NCI-H82 treated with DMSO at 0.1 percent for 48 hours (cell line): ENCODE data around the gene MYCBPAP.

Experiments used
- DNase-seq: peaks from one replicate; lab custom pipeline; 2025; ENCODE audit not compliant: unreplicated experiment; lab: John Stamatoyannopoulos, UW

Gene MYCBPAP

DNA sequence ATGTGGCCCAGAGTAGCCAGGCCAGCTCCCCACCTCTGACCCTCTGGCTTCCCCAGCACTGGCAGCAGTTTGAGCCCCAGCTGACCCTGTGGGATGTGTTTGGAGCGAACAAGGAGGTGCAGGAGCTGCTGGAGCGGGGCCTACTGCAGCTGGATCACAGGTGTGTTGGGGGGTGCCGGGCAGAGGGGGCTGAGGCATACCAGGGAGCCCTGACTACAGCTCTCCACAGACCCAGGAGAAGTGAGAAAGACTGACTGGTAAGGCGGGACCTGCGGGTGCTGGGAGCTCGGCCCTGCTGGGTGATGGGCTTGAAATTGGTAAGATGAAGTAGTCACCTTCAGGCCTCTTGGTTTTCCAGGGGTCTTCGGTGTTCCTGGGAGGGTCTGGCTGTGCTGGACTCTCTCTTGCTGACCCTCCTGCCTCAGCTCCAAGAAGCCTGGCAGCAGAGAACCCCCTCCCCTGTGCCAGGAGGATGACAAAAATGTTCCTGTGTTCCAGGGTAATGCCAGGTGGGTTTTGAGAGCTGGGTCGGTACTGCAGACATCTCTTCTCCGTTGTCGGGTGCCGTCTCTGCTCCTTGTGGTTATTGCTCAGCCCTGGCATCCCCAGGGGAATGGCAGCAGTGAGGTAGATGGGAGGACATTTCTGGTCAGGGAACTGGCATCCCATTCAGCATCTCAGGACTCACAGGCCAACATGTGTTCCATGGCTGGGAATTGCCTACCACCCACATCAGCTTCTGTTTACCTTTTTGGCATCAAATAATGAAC, 23.7 kb upstream of the MYCBPAP start:
- DNase-seq = no peak

DNA sequence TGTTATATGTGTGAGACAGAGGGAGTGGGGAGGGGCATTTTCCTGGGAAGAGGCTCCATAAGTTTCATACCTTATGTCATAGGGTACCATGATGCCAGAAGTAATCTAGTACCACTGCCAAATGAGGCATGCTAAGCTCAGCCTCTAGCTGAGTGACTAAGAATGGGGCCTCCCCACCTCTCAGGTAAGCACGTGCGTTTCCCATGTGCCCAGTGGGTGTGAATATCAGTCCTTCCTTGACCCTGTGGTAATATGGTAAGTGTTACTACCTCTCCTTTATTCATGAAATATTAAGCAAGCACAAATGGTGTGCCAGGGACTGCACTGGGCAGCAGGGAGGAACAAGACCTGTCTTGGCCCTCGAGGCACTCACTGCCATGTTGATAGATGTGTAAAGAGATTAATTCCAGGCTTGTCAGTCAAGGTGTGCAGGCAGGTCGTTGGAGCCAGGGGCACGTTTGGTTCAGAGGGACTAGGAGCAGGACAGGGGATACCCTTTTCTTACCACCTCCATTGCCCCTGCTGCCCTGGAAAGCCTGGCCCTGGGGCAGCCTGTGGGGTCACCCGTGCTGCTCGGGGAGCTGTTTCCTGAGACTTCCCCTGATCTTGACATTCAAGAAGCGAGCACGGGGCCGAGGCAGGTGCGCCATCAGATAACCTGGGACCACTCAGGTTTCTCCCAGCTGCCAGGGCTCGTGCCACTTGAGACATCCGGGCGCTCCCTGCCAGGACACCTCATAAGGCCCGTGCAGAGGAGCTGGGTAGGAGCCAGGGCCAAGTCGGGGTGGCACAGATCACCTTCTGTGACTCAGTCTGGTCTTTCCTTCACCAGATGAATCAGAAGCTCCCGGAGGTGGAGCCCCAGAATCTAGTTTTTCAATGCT, 20.8 kb upstream of the MYCBPAP start:
- DNase-seq = no peak

DNA sequence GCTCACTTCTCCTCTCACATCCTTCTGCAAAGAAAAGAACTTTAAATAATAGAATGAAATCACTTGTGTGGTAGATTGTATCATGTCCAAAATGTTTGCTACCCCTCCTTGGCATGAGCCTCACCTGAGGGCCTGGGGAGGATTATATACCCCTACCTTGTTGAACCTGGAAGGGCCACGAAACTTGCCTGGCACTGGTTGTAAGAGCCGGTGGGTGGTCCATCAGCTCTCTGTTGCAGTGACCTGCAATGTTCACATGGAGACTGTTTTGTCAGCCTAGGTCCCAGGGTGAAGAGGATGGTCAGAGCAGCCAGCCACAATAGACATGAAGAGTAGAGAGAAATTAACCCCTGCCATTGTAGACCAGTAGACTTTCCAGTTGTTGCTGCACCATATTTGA, 19.4 kb upstream of the MYCBPAP start:
- DNase-seq = no peak

DNA sequence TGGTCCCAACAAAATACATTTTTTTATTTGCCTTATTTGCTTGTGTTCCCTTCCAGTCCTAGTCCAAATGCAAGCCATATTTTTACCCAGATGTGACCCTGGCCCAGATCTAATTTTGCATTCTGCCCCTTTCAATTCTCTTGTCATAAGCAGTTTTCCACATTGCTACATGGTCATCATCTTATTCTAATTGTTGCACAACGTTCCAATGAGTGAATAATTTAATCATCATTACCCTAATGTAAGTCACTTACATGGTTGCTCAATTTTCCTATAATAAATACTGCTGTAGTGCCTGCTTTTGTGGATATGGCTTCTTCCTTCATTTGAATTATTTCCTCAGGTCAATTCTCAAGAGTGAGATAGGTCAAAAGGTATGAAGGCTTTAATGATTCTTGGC, 16.7 kb upstream of the MYCBPAP start:
- no peak for DNase-seq

DNA sequence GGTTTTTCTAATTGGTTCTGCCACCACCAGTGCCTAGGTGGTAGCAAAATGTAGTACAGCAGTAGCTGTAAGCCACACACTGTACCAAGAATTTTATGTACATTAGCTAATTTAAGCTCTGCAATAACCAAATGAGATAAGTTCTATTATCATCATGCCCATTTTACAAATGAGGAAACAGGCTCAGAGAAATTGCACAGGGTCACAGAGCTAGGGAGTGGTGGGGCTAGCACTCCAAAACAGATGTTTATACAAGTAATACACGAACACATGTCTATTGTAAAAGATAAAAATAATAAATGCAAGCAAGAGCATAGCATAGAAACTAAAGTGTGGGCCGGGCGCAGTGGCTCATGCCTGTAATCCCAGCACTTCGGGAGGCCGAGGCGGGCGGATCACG, 16.0 kb upstream of the MYCBPAP start:
- DNase-seq = no peak

DNA sequence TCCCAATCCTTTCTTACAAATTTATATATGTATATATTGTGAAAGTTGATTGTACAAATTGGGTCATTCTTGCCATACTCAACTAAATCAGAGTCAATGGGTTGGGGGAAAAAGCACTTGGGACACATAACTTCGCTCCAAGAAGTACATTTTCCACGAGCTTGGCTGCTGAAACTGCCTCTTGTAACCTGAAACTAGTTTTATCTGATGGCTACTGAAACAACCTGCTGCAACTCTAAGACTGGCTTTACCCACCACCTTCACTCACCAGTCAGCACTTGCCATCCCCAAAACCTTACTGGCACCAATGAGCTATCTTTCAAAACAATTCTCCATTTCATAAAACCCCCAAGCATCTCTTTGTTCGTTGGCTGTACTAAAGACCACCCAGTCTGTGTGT, 14.5 kb upstream of the MYCBPAP start:
- DNase-seq = no peak

DNA sequence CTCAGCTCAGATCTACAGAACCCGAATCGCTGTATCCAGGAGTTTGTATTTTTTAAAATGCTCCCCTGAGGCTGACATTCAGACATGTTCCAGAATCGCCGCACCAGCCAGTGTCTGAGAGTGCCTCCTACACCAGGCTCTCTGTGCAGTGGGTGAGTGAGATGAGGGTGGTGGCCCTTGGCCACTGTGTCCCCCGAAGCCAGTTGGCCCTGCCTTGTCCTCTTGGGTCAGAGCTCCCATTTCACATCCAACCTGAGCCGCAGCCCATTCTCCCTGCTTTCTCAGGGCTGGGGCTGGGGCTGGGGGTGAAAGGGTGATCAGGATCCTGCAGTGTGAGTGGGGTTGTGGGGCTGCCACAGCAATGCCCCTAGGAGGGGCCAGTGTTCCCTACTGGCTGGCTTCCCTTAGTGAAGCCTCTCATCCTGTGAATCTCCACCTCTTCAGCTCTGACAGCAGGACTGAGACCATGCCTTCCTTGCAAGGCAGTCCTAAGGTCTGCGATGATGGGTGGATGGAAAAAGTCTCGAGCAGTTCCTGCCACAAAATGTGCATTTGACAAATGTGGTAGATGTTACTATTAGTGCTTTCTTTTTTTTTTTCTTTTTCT, 12.9 kb upstream of the MYCBPAP start:
- no peak for DNase-seq

DNA sequence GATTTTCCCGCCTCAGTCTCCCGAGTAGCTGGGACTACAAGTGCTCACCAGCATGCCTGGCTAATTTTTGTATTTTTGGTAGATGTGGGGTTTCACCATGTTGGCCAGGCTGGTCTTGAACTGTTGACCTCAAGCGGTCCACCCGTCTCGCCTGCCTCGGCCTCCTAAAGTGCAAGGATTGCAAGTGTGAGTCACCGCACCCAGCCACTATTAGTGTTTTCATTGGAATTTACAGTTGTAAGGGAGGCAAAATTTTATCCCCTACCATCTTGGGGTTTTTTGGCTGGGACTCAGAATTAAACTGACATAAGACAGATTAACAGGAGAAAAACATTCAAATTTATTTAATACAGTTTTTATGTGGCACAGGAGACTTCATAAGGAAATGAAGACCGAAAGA, 12.3 kb upstream of the MYCBPAP start:
- no peak for DNase-seq

DNA sequence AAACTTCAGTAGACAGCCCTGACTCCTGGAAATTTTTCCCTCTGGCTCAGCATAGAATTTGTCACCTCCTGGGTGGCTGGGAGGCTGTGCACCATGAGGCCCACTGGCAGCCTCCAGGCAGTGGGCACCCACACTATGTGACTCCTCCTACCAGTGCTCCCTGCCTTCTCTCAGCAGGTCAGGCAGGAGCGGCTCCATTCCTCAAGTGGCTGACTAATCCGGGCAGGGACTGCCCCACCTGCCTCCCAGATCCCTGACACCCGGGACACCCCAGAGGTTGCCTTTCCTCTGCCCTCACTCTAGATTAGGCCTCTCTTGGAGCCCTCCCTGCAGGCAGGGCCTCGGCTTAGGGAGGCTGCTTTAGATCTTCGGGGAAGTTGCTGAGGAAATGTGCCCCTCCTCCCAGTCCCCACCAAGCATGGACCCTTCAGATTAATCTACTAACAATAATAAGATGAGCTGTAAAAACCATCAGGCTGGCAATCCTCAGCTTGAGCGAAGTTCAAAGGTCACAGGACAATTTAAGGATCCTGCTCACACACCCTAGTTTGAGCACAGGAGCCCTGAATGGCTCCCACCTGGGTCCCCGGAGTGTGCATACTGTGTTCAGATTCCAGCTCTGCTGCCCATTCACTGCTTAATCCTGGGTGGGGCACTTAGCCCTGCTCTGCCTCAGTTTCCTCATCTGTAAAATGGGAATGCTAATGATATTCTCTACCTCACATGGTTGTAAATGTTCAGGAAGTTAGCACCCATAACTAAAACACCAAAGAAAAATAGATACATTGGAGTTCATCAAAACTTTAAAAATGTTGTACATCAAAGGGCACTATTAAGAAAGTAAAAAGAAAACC, 10.0 kb upstream of the MYCBPAP start:
- no peak for DNase-seq

DNA sequence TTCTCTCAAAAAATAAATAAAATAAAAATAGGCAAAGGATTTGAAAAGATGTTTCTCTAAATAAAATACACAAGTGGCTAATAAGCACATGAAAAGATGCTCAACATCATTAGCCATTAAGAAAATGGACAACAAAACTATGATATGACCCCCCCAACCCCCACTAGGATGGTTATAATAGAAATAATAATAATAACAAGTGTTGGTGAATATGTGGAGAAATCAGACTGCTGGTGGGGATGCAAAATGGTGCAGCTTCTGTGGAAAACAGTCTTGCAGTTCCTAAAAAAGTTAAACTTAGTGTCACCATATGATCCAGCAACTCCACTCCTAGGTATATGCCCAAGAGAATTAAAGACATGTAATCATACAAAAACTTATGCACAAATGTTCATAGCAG, 9.0 kb upstream of the MYCBPAP start:
- DNase-seq = no peak

DNA sequence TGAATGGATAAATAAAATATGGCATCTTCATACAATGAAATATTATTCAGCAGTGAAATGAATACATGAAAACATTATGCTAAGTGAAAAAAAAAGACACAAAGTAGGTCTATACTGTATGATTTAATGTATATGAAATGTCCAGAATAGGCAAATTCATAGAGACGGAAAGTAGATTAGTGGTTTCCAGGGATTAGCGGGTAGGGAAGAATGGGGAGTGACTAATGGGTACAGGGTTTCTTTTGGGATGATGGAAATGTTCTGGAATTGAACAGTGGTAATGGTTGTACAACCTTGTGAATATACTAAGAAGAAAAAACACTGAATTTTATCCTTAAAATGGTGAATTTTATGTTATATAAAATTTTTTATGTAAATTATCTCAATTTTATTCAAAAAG, 8.5 kb upstream of the MYCBPAP start:
- no peak for DNase-seq

DNA sequence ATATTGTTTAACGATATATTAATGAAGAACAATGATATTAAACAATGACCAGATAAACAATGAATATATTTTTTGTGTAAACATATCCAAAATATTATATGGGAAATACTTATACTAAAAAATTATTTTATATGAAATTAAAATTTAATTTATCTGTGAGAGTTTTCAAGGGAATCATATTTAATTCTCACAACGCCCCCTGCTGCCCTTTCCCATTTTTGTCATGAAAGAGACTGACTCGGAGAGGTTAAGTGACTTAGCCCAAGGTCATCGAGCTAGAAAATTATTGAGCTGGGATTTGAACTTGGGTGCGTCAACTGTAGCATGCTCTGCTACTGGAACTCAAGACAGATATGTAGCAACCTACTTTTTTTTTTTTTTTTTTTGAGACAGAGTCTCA, 7.2 kb upstream of the MYCBPAP start:
- no peak for DNase-seq

DNA sequence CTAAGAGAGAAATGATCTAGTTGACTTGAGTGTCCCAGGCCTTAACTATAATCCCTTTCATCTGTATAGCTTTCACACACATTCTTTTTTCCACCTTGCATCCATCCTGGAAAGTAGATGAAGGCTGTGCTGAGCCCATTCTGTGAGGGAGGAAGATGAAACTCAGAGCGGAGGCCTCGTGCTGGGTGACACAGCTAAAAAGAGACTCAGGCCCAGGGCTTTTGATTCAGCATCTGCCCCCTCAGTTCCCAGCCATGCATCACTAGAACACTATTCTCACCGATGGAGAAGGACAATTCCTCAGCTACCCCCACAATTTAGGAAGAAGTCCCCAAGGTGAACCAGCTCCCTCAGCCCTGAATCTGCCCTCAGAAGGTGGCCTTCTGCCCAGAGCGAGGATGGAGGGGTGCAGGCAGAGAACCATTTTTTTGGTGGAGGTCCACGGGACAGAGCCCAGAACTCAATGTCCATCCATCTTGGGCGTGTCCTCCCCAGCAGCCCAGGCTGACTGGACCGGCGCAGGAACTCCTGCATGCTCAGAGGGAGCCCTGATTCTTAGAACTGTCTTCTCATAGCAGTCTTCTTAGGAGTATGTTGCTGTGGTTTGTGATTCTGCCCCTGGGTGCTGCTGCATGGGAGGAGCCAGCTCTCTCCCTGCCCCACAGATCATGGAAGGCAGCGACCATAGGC, 5.8 kb upstream of the MYCBPAP start:
- no peak for DNase-seq

DNA sequence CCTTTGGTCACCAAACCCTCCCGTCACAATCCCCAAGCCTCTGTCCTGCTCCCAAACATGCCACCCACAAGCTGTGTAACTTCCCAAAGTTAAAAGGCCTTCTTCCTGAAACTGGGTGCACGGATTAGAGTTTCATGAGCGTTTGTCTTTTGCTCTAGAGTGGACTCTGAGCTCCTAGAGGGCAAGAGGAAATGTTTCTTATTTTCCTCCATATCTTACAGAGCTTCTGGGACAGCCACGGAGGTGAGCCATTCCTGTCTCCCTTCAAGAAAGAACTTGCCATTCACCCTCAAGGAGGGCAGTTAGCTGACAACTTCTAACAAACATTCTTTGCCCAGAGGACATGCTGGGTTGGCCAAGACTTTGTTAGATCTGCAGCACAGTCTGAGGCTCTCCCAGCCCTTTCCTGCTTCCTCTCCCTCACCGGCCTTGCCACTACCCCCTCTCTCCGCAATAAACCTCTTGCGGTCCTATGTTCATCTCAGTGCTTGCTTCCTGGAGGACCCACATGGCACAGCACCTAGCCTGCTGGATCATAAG, 2.6 kb upstream of the MYCBPAP start:
- no peak for DNase-seq

DNA sequence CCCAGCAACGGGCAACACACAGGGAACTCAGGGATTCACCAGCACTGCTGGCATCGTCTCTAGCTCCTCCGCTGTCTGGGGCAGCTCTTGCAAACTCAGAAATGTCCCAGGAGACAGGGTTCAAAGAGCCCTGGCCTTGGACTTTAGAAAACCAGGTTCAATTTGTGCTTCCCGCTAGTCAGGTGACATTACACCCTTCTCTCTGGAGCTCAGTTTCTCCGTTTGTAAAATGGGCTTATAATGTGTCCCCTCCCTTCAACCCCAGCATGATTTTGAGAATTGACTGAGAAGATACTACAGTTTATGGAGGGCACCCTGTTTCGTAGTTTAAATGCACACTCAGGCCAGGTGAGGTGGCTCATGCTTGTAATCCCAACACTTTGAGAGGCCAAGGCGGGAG, 1.9 kb upstream of the MYCBPAP start:
- DNase-seq = no peak

DNA sequence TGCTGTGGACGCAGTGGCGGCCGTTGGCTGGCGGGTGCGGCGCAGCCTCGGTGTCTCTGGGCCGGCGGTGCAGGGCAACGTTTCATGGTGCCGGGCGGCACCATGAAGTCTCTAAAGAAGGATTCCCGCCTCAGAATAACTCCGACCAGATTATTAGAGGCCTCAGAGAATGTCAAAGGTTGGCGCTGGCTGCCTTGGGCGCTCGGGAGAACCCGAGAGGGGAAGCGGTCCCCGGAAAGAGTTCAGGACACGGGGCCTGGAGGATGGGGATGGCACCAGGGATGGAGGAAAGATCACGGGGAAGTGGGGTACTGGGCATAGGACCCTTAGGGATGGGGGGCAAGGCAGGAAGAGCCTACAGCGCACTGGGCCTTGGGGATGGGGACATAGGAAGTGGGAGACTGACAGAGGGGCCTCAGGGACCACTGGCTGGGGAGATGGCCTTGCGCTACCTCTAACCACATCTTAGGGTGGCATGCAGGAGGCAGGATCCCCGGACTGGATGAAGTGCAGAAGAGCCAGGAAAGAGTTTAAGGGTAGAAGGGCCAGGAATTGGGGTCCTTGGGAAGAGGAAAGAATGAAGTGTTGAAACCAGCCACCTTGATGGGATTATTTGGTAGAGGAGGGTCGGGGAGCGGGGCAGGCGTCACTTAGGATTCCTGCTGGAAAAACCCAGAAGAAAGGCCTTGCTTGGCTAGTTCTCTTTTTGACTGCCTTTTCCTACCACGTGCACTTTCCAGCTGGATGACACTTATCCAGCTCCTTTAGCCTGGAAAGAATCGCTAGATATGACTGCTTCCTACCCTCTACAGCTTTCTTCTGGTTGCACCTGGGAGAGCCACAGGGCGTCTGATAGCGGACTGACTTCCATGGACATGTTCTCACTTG, 578 bp downstream of the MYCBPAP start:
- DNase-seq = no peak

DNA sequence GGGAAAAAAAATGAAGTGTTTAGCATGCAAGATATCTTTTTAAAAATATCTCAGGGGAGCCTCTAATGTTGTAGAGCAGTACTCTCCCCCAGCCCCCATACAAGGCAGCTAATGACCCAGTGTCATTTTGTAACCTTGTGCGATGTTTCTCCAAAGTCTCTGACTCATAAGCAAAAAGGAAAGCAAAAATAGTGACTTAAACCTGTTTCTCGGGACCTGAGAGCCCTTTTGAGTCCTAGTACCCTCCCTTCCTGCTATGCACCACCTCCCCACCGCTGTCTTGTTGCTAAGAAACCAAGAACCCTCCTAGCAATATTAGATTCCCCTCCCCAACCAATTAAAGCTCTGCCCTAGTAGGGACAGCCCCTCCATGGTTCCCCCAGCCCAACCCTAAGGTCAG, 2.8 kb downstream of the MYCBPAP start:
- DNase-seq = no peak

DNA sequence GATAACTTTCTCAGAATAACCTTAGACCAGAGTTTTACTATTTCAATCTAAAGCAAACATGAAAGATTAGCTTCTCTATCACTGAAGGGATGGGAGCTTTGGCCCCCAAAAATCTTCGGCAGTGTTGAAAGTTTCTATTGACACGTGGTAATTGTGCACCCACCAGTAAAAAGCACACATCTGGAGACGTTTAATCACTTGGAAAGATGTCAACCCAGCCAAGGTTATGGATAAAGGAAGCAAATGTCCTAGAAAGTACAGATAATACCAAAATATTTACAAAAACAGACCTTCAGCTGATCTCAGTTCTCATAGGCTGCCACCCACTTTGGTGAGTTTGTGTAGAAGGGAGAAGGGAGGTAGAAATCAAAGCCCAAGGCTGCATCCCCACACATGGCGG, 5.3 kb downstream of the MYCBPAP start:
- DNase-seq = no peak

DNA sequence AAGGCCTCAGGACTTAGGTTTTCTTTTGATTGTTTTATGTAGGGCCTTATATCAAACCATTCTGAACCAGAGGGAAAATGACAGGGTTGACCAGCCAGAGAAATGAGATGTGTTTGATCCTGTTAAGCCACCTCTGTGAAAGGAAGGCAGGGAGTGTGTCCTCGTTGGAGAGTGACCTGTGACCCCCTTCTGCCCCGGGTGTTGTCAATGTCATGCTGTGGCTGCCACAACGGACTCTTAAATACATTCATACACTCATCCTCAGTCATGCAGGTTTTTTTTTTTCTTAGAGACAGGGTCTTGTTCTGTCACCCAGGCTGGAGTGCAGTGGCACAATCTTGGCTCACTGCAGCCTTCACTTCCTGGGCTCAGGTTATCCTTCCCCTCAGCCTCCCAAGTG, 6.1 kb downstream of the MYCBPAP start:
- DNase-seq = no peak
